H1 (cell line): ENCODE results near the gene ITPK1.

Source experiments
- EP300 ChIP-seq, 2 experiments: IDR thresholded peaks; 1 replicate in 1 of 2; 2 replicates in 1 of 2; pipeline ENCODE4 v1.6.1; 2011 to 2012; ENCODE audit warnings: low read depth in 2 of 2, low read length in 2 of 2, mild to moderate bottlenecking in 2 of 2, borderline replicate concordance in 1 of 2, inconsistent platforms in 1 of 2, moderate library complexity in 1 of 2
- GTF2F1 ChIP-seq: IDR thresholded peaks from 2 replicates; pipeline ENCODE4 v1.6.1; 2012; ENCODE audit warnings: low read depth, low read length, improper control_type of control experiment, borderline replicate concordance
- JUN ChIP-seq: IDR thresholded peaks from 2 replicates; pipeline ENCODE4 v1.6.1; 2011; ENCODE audit warnings: low read depth, mild to moderate bottlenecking, improper control_type of control experiment, low read length
- NRF1 ChIP-seq: IDR thresholded peaks from 2 replicates; pipeline ENCODE4 v1.6.1; 2011; ENCODE audit warnings: mild to moderate bottlenecking, low read depth, low read length, improper control_type of control experiment
- RAD21 ChIP-seq, 2 experiments: IDR thresholded peaks in 1 of 2; conservative IDR thresholded peaks in 1 of 2; 2 replicates each; pipeline ENCODE4 v1.6.1; 2011; ENCODE audit warnings: low read depth in 2 of 2, low read length in 2 of 2, improper control_type of control experiment in 1 of 2, inconsistent platforms in 1 of 2, mild to moderate bottlenecking in 1 of 2, moderate library complexity in 1 of 2
- RFX5 ChIP-seq: IDR thresholded peaks from 2 replicates; pipeline ENCODE4 v1.6.1; 2011; ENCODE audit warnings: low read depth, low read length, improper control_type of control experiment, borderline replicate concordance
- TAF1 ChIP-seq: IDR thresholded peaks from 2 replicates; pipeline ENCODE4 v1.6.1; 2011; ENCODE audit warnings: mild to moderate bottlenecking, low read depth, low read length
- TCF12 ChIP-seq: IDR thresholded peaks from 2 replicates; pipeline ENCODE4 v1.6.1; 2011; ENCODE audit warnings: low read depth, mild to moderate bottlenecking, low read length
- YY1 ChIP-seq: IDR thresholded peaks from 2 replicates; pipeline ENCODE4 v1.6.1; 2011; ENCODE audit warnings: low read depth, mild to moderate bottlenecking, low read length
- TF ChIP-seq, protein P1 (sequence below), 3 experiments: IDR thresholded peaks; 1 replicate in 2 of 3; 2 replicates in 1 of 3; pipeline versions ENCODE4 v1.5.1 to v1.6.1; 2011; ENCODE audit warnings: low read length in 3 of 3, mild to moderate bottlenecking in 3 of 3, inconsistent platforms in 2 of 3, low read depth in 1 of 3, moderate library complexity in 1 of 3; ENCODE audit not compliant: insufficient read depth in 1 of 3; ENCODE audit errors: control extremely low read depth in 1 of 3
- TF ChIP-seq, protein P2 (sequence below): IDR thresholded peaks from 2 replicates; pipeline ENCODE4 v1.6.1; 2012; ENCODE audit warnings: inconsistent platforms
- TF ChIP-seq, protein P3 (sequence below): IDR thresholded peaks from 2 replicates; pipeline ENCODE4 v1.6.1; 2011; ENCODE audit warnings: low read depth, mild to moderate bottlenecking, low read length; ENCODE audit not compliant: insufficient read depth

DNA sequence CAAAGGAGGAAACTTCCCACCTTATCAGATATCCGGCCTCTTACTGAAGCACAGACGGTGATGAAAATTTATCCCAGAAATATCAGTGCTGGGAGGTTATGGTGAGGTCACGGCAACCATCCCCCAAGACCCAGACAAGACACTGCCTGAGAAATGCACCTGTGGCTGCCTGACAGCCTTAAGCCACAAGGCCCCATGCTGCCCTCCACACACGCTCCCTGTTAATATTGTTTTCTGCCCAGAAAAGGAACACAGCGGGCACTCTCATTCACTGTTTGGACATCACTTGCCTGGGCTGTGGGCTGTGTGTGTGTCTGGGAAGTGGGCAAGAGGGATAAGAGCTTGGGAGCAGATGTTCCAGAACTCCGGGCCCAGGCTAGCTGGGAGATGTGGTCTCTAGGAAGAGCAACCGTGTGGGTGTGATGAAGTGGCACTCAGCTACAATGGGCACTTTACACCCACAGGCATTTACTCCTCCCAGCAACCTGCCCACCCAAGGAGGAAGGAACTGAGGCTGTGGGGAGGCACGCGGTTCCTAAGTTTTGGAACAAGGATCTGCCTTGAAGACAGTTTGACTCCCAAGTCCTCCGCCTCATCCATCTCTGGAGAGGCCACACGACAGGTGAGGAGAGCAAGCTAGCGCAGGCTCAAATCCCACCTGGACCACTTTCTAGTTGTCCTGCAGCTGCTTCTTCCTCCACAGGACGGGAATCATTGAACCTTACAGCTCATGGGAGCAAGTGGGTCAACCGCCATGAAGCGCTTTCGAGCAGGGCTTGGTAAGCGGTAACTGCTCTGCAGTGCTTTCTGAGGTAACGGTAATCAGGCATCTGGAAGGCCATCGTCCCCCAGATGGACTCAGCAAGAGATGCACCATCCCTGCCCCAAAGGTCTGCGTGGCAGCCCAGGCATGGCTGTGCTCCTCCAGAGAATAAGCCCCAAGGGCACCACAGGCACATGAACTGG, 101.4 kb downstream of the ITPK1 start:
- TF ChIP-seq, protein P1, sequence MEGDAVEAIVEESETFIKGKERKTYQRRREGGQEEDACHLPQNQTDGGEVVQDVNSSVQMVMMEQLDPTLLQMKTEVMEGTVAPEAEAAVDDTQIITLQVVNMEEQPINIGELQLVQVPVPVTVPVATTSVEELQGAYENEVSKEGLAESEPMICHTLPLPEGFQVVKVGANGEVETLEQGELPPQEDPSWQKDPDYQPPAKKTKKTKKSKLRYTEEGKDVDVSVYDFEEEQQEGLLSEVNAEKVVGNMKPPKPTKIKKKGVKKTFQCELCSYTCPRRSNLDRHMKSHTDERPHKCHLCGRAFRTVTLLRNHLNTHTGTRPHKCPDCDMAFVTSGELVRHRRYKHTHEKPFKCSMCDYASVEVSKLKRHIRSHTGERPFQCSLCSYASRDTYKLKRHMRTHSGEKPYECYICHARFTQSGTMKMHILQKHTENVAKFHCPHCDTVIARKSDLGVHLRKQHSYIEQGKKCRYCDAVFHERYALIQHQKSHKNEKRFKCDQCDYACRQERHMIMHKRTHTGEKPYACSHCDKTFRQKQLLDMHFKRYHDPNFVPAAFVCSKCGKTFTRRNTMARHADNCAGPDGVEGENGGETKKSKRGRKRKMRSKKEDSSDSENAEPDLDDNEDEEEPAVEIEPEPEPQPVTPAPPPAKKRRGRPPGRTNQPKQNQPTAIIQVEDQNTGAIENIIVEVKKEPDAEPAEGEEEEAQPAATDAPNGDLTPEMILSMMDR (IDR thresholded peaks at IDR 0.05; ENCODE audit: control extremely low read depth in 1 of 3, insufficient read depth in 1 of 3, low read depth in 1 of 3, low read length in 3 of 3) = no peak
- no peak for TF ChIP-seq GTF2F1
- TF ChIP-seq TAF1 = no peak
- no peak for TF ChIP-seq YY1
- no peak for TF ChIP-seq JUN
- no peak for TF ChIP-seq NRF1
- TF ChIP-seq EP300 (IDR thresholded peaks at IDR 0.05; ENCODE audit: borderline replicate concordance in 1 of 2, low read depth in 2 of 2, low read length in 2 of 2) = no peak
- TF ChIP-seq RFX5 = no peak
- no peak for TF ChIP-seq RAD21 (IDR thresholded peaks at IDR 0.05 in 1 of 2, conservative IDR thresholded peaks at IDR 0.05 in 1 of 2; ENCODE audit: low read depth in 2 of 2, low read length in 2 of 2)
- no peak for TF ChIP-seq TCF12
- TF ChIP-seq, protein P2, sequence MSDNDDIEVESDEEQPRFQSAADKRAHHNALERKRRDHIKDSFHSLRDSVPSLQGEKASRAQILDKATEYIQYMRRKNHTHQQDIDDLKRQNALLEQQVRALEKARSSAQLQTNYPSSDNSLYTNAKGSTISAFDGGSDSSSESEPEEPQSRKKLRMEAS = no peak
- TF ChIP-seq, protein P3, sequence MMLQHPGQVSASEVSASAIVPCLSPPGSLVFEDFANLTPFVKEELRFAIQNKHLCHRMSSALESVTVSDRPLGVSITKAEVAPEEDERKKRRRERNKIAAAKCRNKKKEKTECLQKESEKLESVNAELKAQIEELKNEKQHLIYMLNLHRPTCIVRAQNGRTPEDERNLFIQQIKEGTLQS = no peak
